Measurements from ENCODE around the gene DYNC2I2.

DNA sequence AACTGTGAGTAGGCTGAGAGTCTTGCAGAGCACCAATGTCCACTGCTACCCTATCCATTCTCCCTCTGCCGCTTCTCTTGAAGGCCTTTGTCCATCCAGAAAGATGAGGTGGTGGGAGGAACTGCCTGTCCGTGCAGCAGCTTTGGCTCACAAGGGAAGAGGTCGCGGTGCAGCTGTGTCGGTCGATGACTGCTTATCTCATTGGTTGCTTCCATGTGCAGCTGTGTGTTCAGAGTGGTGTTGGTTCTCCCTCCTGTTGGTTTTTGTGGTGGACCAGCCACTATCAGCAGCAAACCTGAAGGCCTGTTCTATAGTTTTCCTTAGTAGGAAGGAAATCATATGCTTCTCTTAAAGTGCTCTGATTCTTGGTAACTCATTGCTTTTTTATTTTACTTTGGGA, 63.6 kb downstream of the DYNC2I2 start:
- TF ChIP-seq EZH2 (optimal IDR thresholded peaks at IDR 0.05; ENCODE audit: low read depth, low read length), result no peak
- TF ChIP-seq, protein P1, sequence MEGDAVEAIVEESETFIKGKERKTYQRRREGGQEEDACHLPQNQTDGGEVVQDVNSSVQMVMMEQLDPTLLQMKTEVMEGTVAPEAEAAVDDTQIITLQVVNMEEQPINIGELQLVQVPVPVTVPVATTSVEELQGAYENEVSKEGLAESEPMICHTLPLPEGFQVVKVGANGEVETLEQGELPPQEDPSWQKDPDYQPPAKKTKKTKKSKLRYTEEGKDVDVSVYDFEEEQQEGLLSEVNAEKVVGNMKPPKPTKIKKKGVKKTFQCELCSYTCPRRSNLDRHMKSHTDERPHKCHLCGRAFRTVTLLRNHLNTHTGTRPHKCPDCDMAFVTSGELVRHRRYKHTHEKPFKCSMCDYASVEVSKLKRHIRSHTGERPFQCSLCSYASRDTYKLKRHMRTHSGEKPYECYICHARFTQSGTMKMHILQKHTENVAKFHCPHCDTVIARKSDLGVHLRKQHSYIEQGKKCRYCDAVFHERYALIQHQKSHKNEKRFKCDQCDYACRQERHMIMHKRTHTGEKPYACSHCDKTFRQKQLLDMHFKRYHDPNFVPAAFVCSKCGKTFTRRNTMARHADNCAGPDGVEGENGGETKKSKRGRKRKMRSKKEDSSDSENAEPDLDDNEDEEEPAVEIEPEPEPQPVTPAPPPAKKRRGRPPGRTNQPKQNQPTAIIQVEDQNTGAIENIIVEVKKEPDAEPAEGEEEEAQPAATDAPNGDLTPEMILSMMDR (IDR thresholded peaks at IDR 0.05; ENCODE audit: low read length), result no peak
- TF ChIP-seq EZH2phosphoT487 (IDR thresholded peaks at IDR 0.05; ENCODE audit: low read length), result no peak

Measured in MM.1S (cell line).